WTC11 (cell line): ENCODE data around the gene ADGRD2. TPM values are rescaled to one million over a fixed set of nuclear protein-coding genes. Genes with fewer than 3 reads are reported as not detected.

Experiments
- ATAC-seq: fragments of 200-7000 bp; cut with Tn5 transposase; 2 replicates; pipeline ENCODE4 v1.10.0; 2021; ENCODE audit warnings: mild to moderate bottlenecking, moderate library complexity
- CTCF ChIA-PET: fragments of 300-600 bp; sonication (Branson Sonifier 250); formaldehyde crosslinking; loops from one replicate; lab custom pipeline; 2021; ENCODE audit warnings: antibody characterized with exemption; lab: Charles Lee
- POLR2A ChIA-PET: fragments of 350-600 bp; sonication (Branson Sonifier 250); formaldehyde crosslinking; loops from one replicate; lab custom pipeline; 2021; ENCODE audit warnings: antibody characterized with exemption; lab: Charles Lee
- DNase-seq: peaks from one replicate; pipeline ENCODE4 v3.0.0; 2021; ENCODE audit warnings: low spot score
- H3K27ac Mint-ChIP-seq: 2 replicates; pipeline ENCODE4 v1.8.0; 2021; ENCODE audit warnings: mixed read lengths
- H3K27me3 Mint-ChIP-seq: 2 replicates; pipeline ENCODE4 v1.8.0; 2021; ENCODE audit warnings: low read depth, mild to moderate bottlenecking, moderate library complexity, mixed read lengths
- H3K36me3 Mint-ChIP-seq: 2 replicates; pipeline ENCODE4 v1.8.0; 2021; ENCODE audit warnings: mixed read lengths
- H3K4me1 Mint-ChIP-seq: 2 replicates; pipeline ENCODE4 v1.8.0; 2022; ENCODE audit warnings: mixed read lengths
- H3K4me3 Mint-ChIP-seq: 2 replicates; pipeline ENCODE4 v1.8.0; 2021; ENCODE audit warnings: mild to moderate bottlenecking, moderate library complexity, mixed read lengths
- H3K9me3 Mint-ChIP-seq: 2 replicates; pipeline ENCODE4 v1.8.0; 2021; ENCODE audit warnings: mixed read lengths
- ARID4B ChIP-seq: sonication (generic); formaldehyde crosslinking; IDR thresholded peaks from 2 replicates; pipeline ENCODE4 v1.8.0; 2023; ENCODE audit warnings: missing genetic modification reagents, mild to moderate bottlenecking, borderline replicate concordance
- ATF6 ChIP-seq: sonication (generic); formaldehyde crosslinking; IDR thresholded peaks from 2 replicates; pipeline ENCODE4 v1.8.1; 2023; ENCODE audit warnings: mild to moderate bottlenecking, missing genetic modification reagents
- CTCF ChIP-seq: fragments of 200-600 bp; IDR thresholded peaks from 2 replicates; pipeline ENCODE4 v1.8.0; 2022; ENCODE audit warnings: antibody characterized with exemption
- E2F5 ChIP-seq: sonication (generic); formaldehyde crosslinking; IDR thresholded peaks from 2 replicates; pipeline ENCODE4 v1.8.1; 2022; ENCODE audit warnings: mild to moderate bottlenecking, moderate library complexity, missing genetic modification reagents
- ESRRA ChIP-seq: sonication (generic); formaldehyde crosslinking; IDR thresholded peaks from 2 replicates; pipeline ENCODE4 v1.8.1; 2022; ENCODE audit warnings: mild to moderate bottlenecking, missing genetic modification reagents, borderline replicate concordance
- FOXJ3 ChIP-seq: sonication (generic); formaldehyde crosslinking; IDR thresholded peaks from 2 replicates; pipeline ENCODE4 v1.9.0; 2021; ENCODE audit warnings: missing genetic modification reagents, mild to moderate bottlenecking, borderline replicate concordance
- FOXK1 ChIP-seq: sonication (generic); formaldehyde crosslinking; IDR thresholded peaks from 2 replicates; pipeline ENCODE4 v1.8.0; 2022; ENCODE audit warnings: mild to moderate bottlenecking, moderate library complexity, missing genetic modification reagents
- GTF2I ChIP-seq: fragments of 250-450 bp; sonication (Bioruptor Pico); conservative IDR thresholded peaks from 2 replicates; pipeline ENCODE4 v1.4.0; 2021; ENCODE audit warnings: mild to moderate bottlenecking
- IRF1 ChIP-seq: sonication (generic); formaldehyde crosslinking; IDR thresholded peaks from 2 replicates; pipeline ENCODE4 v1.8.0; 2023; ENCODE audit warnings: missing genetic modification reagents
- RORB ChIP-seq: fragments of 250-450 bp; sonication (Bioruptor Pico); IDR thresholded peaks from 2 replicates; pipeline ENCODE4 v1.9.0; 2021; ENCODE audit warnings: mild to moderate bottlenecking
- SP1 ChIP-seq: sonication (generic); formaldehyde crosslinking; conservative IDR thresholded peaks from 2 replicates; pipeline ENCODE4 v1.8.1; 2022; ENCODE audit warnings: missing genetic modification reagents
- STAT6 ChIP-seq: sonication (generic); formaldehyde crosslinking; conservative IDR thresholded peaks from 2 replicates; pipeline ENCODE4 v1.8.1; 2023; ENCODE audit warnings: mild to moderate bottlenecking, low read depth, missing genetic modification reagents, moderate library complexity
- USF1 ChIP-seq: sonication (generic); formaldehyde crosslinking; IDR thresholded peaks from 2 replicates; pipeline ENCODE4 v1.8.0; 2022; ENCODE audit warnings: mild to moderate bottlenecking, missing genetic modification reagents
- ZMAT4 ChIP-seq: fragments of 250-450 bp; sonication (Bioruptor Pico); IDR thresholded peaks from 2 replicates; pipeline ENCODE4 v1.9.0; 2021; ENCODE audit warnings: mild to moderate bottlenecking
- ZNF121 ChIP-seq: sonication (generic); formaldehyde crosslinking; IDR thresholded peaks from 2 replicates; pipeline ENCODE4 v1.8.0; 2023; ENCODE audit warnings: missing genetic modification reagents
- ZNF138 ChIP-seq: sonication (generic); formaldehyde crosslinking; conservative IDR thresholded peaks from 2 replicates; pipeline ENCODE4 v1.8.1; 2022; ENCODE audit warnings: mild to moderate bottlenecking, moderate library complexity, missing genetic modification reagents
- ZNF532 ChIP-seq: fragments of 250-450 bp; sonication (Bioruptor Pico); IDR thresholded peaks from 2 replicates; pipeline ENCODE4 v1.9.0; 2021; ENCODE audit warnings: mild to moderate bottlenecking, borderline replicate concordance
- total RNA-seq: library from RNA; stranded (reverse); gene quantifications from 3 replicates; pipeline ENCODE4 v1.2.3, GENCODE V29; 2021

Gene ADGRD2
- total RNA-seq, 1 experiment from 2014 or later, result 0.61 TPM

GRCh38 chr9:124403246-124403645 lies 47.0 kb upstream of the ADGRD2 start (continued):
- TF ChIP-seq ARID4B (no peak), GTF2I (CRISPR knock-in tag) (no peak), ATF6 (no peak), E2F5 (no peak), RORB (CRISPR knock-in tag) (no peak), SP1 (CRISPR knock-in tag) (no peak), ESRRA (CRISPR knock-in tag) (no peak), FOXJ3 (CRISPR knock-in tag) (no peak)

GRCh38 chr9:124409410-124409809 lies 40.8 kb upstream of the ADGRD2 start:
- no peak overlapping the region for H3K4me3 Mint-ChIP-seq
- ATAC-seq, result no peak
- no peak for DNase-seq
- ChIA-PET POLR2A (no interaction called here), CTCF (interaction anchor here (0.9 to 1.4 kb wide), 7 partner anchors 8 to 287 kb away, joined by 3 to 17 read pairs (median 4); no protein-coding TSS in a partner anchor)
- H3K9me3 Mint-ChIP-seq, result no peaks in the 10 kb centered on the region
- H3K36me3 Mint-ChIP-seq, result peaks cover 71% of the 10 kb centered on the region
- H3K4me1 Mint-ChIP-seq, result peaks cover 4% of the 10 kb centered on the region
- H3K27me3 Mint-ChIP-seq, result no peaks in the 10 kb centered on the region
- no peak overlapping the region for H3K27ac Mint-ChIP-seq
- TF ChIP-seq USF1 (no peak), CTCF (no peak), ZNF121 (no peak), ZNF532 (no peak), ZMAT4 (CRISPR knock-in tag) (no peak), STAT6 (CRISPR knock-in tag) (no peak), IRF1 (CRISPR knock-in tag) (no peak), FOXK1 (no peak), ZNF138 (no peak), SP1 (CRISPR knock-in tag) (no peak)
